ENCODE data around the gene SPARC. TPM values are rescaled to one million over a fixed set of nuclear protein-coding genes. Genes with fewer than 3 reads are reported as not detected.

Gene SPARC
- total and polyA plus RNA-seq, 8 donors, result 1,647 to 5,045 (median 2,169) TPM

DNA sequence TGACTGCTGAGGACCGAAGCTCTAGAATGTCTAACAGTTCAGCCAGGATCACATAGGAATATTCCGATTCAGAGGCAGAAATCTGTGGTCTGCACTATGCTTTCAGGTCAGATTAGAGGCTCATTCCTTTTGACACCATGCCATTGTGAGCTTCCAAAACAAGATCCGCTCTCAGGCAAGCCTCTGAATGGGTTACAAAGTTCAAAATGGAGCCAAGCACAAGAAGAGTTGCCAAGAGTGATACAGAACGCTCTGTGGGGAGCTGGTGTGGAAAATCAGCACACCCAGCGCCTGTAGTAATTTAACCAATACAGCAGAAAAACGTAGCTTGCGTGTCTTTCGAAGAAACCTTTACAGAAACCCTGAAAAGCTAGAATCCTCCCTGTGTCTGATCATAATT, 62.2 kb downstream of the SPARC start:
- Histone ChIP-seq H3K36me3 (no peaks in the 10 kb centered on the region), H3K27me3 (peaks cover 0 to 22% of the 10 kb centered on the region in 2 donors), H3K4me3 (no peak overlapping the region), H3K4me1 (no peaks in the 10 kb centered on the region), H3K27ac (no peak overlapping the region), H3K9me3 (no peaks in the 10 kb centered on the region)
- DNase-seq (no peak), ATAC-seq (no peak)
- intact Hi-C loops (cut with DNase I), result no loop called here
- TF ChIP-seq, protein P1, sequence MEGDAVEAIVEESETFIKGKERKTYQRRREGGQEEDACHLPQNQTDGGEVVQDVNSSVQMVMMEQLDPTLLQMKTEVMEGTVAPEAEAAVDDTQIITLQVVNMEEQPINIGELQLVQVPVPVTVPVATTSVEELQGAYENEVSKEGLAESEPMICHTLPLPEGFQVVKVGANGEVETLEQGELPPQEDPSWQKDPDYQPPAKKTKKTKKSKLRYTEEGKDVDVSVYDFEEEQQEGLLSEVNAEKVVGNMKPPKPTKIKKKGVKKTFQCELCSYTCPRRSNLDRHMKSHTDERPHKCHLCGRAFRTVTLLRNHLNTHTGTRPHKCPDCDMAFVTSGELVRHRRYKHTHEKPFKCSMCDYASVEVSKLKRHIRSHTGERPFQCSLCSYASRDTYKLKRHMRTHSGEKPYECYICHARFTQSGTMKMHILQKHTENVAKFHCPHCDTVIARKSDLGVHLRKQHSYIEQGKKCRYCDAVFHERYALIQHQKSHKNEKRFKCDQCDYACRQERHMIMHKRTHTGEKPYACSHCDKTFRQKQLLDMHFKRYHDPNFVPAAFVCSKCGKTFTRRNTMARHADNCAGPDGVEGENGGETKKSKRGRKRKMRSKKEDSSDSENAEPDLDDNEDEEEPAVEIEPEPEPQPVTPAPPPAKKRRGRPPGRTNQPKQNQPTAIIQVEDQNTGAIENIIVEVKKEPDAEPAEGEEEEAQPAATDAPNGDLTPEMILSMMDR (IDR thresholded peaks at IDR 0.05), result no peak

DNA sequence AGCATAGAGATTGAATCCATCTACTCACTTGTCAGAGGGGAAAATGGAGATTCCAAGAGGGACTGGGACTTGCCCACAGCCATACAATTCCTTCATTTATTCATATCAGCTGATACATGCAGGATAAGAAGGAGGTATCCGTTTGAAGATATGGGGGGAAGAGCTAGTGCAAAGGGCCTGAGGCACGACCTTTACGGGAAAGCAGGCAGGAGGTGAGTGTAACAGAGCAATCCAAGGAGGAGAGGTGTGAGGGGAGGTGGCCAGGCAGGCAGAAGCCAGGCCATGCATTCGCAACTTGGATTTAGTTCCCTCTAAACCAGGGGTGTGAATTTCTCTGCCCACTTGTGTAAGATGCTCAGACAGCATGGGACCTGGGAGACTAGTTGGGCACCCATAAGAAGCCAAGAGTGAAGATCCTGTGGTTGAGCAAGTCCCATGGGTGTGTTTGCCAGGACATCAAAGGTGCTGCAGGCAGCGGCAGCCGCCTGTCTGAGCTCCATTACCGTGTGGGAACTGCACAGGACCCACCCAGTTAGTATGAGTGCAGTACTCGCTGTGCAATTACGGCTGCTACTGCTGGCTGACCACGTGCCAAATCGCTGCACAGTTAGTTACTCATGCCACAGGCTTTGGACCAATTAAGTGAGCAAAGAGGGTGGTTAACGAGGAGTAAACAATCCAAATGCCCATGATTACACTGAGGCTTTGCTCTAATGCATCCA, 64.2 kb downstream of the SPARC start:
- peaks cover 0 to 24% of the 10 kb centered on the region in 2 donors for H3K27me3 ChIP-seq
- no peaks in the 10 kb centered on the region for H3K4me1 ChIP-seq
- H3K36me3 ChIP-seq, result no peaks in the 10 kb centered on the region
- DNase-seq (no peak), ATAC-seq (no peak)
- no peak overlapping the region for H3K4me3 ChIP-seq
- TF ChIP-seq, protein P1 (IDR thresholded peaks at IDR 0.05), result no peak
- intact Hi-C loops (cut with DNase I), result no loop called here
- H3K27ac ChIP-seq, result no peak overlapping the region
- H3K9me3 ChIP-seq, result no peaks in the 10 kb centered on the region

DNA sequence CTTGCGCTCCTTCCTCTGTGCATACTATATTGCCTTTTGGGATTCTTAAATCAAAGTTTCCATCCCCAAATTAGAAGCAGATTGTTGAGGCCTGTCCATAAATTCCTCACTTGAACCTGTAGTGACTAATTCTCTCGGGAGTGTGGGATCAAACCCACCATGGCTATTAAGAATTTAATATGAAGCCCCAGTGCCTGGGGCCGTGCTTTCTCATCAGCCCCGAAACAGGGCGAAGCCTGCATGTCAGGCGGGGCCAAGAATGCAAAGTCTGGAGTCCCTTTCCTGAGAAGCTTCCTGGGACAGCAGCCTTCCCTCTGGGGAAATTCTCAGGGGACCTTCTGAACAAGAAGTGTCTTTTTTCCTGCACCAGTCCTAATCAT, 66.3 kb downstream of the SPARC start:
- ATAC-seq, result no peak
- no peaks in the 10 kb centered on the region for H3K4me1 ChIP-seq
- no peak overlapping the region for H3K27ac ChIP-seq
- DNase-seq, result no peak
- TF ChIP-seq, protein P1 (IDR thresholded peaks at IDR 0.05), result no peak
- peaks cover 0 to 24% of the 10 kb centered on the region in 2 donors for H3K27me3 ChIP-seq
- intact Hi-C loops (cut with DNase I), result no loop called here
- no peaks in the 10 kb centered on the region for H3K9me3 ChIP-seq
- no peaks in the 10 kb centered on the region for H3K36me3 ChIP-seq
- H3K4me3 ChIP-seq, result no peak overlapping the region

DNA sequence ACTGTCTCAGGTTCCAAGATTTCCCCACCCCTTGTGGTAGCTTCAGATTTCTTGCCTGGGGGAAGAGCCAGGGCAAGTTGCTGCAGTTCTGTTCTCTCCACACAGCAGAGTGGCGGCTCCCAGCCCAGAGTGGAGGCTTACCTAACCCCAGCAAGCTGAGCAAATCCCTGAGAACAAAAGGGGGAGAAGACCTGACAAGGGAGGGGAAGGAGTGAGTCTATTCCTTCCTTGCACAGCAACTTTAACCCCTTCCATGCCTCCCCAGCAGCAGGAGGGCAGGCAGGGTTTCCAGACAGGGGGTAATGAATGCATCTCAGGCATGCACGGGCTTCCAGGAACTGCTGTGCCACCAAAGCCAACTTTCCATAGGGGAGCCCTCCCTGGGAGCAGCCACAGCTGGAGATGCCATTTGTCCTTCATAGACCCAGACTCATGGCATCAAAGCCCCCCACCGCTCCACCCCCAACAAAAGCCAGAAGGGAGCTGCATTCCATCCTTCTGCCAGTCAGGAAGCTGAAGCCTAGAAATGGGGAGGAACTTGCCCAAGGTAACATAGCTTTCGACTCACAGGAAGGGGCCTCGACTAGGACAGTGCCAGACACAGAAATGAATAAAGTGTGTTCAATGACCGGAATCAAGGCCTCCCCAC, 66.8 kb downstream of the SPARC start:
- Histone ChIP-seq H3K27ac (no peak overlapping the region), H3K9me3 (no peaks in the 10 kb centered on the region), H3K4me3 (no peak overlapping the region), H3K36me3 (no peaks in the 10 kb centered on the region), H3K4me1 (no peaks in the 10 kb centered on the region), H3K27me3 (peaks cover 0 to 24% of the 10 kb centered on the region in 2 donors)
- no peak for ATAC-seq
- TF ChIP-seq, protein P1 (IDR thresholded peaks at IDR 0.05), result no peak
- no peak for DNase-seq
- intact Hi-C loops (cut with DNase I), result no loop called here

DNA sequence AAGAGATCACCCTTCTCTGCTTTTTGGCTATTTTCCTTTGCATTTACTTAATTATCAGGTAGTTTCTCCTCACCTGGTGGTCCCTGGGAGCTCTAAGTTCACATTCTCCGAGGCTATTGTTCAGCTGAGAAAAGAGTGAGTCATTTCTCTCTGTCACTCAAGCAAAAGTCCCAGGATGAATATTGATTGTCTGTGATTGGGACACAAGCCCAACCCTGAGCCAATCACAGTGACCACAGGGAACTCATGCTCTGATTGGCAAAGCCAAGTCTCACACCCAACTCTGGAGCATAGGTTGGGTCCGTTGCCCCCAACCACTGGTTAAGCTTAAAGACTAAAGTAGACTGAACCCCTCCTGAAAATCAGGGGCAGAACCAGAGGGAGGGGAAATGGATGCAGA, 67.8 kb downstream of the SPARC start:
- TF ChIP-seq, protein P1 (IDR thresholded peaks at IDR 0.05), result no peak
- H3K27me3 ChIP-seq, result peaks cover 0 to 24% of the 10 kb centered on the region in 2 donors
- no peaks in the 10 kb centered on the region for H3K9me3 ChIP-seq
- H3K27ac ChIP-seq, result no peak overlapping the region
- H3K4me3 ChIP-seq, result no peak overlapping the region
- no peaks in the 10 kb centered on the region for H3K4me1 ChIP-seq
- DNase-seq (no peak), ATAC-seq (no peak)
- intact Hi-C loops (cut with DNase I), result no loop called here
- no peaks in the 10 kb centered on the region for H3K36me3 ChIP-seq

Measured in left lung (tissue), 10 donors.